BJ (cell line): ENCODE results near the gene KIAA0825. TPM values are rescaled to one million over a fixed set of nuclear protein-coding genes. Genes with fewer than 3 reads are reported as not detected.

ENCODE experiments used
- CTCF ChIA-PET: fragments of 350-600 bp; formaldehyde crosslinking; extraction: SDS; loops from one replicate; lab custom pipeline; 2021; ENCODE audit warnings: antibody characterized with exemption, inconsistent platforms; lab: Yijun Ruan, JAX
- POLR2A ChIA-PET: fragments of 300-600 bp; sonication (Branson Sonifier 250); formaldehyde crosslinking; extraction: SDS; loops from one replicate; lab custom pipeline; 2021; ENCODE audit warnings: antibody characterized with exemption; lab: Charles Lee
- DNase-seq: peaks from one replicate; pipeline ENCODE4 v3.0.0-alpha.2; 2011; ENCODE audit warnings: low read depth
- H3K27me3 ChIP-seq: 2 replicates; pipeline ENCODE4 v1.6.0; 2011; ENCODE audit warnings: low read length; ENCODE audit not compliant: control insufficient read depth, insufficient read depth
- H3K36me3 ChIP-seq: 2 replicates; pipeline ENCODE4 v1.5.1; 2011; ENCODE audit warnings: low read length; ENCODE audit not compliant: control insufficient read depth, insufficient read depth
- H3K4me3 ChIP-seq: 2 replicates; pipeline ENCODE4 v1.5.1; 2011; ENCODE audit warnings: low read depth, mild to moderate bottlenecking, control low read depth, low read length
- CTCF ChIP-seq: IDR thresholded peaks from 2 replicates; pipeline ENCODE4 v1.5.1; 2011; ENCODE audit warnings: low read depth, mild to moderate bottlenecking, control low read depth, inconsistent platforms, low read length, moderate library complexity; ENCODE audit not compliant: insufficient read depth
- polyA plus RNA-seq: library from polyadenylated mRNA; depleted of rRNA; stranded (reverse); fragments of >200 nt; gene quantifications from 2 replicates; pipeline ENCODE4 v1.2.3, GENCODE V29; 2011

Gene KIAA0825
- polyA plus RNA-seq, 1 experiment: 0.69 TPM

DNA sequence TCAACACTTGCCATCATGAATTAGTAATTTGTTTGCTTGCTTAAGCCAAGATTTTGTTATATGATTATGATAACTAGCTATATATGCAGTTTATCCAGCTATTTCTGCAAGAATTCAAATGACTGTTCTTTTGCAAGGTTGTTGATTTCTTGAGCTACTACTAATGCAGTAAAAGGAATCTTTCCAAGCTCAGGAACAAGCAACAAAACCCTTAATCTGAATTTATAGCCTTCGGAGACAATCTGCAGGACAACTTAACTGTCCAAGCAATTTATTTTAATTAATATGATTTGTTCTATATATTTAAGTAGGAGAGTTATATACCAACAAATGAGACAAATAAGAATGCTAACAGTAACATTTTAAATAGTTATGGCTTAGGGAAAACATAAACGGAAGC is 450.3 kb downstream of the KIAA0825 start:
- no peak for TF ChIP-seq CTCF
- Histone ChIP-seq H3K4me3 (no peak overlapping the region), H3K27me3 (no peaks in the 10 kb centered on the region), H3K36me3 (no peaks in the 10 kb centered on the region)
- POLR2A ChIA-PET: no interaction called here
- CTCF ChIA-PET: no interaction called here
- no peak for DNase-seq

GRCh38 chr5:94161801-94162200 is 456.6 kb downstream of the KIAA0825 start:
- ChIA-PET CTCF (no interaction called here), POLR2A (no interaction called here)
- no peak for DNase-seq
- H3K36me3 ChIP-seq: no peaks in the 10 kb centered on the region
- no peak for TF ChIP-seq CTCF
- no peaks in the 10 kb centered on the region for H3K27me3 ChIP-seq
- no peak overlapping the region for H3K4me3 ChIP-seq

GRCh38 chr5:94159144-94159543 is 459.3 kb downstream of the KIAA0825 start:
- TF ChIP-seq CTCF: no peak
- no peak for DNase-seq
- H3K27me3 ChIP-seq: no peaks in the 10 kb centered on the region
- ChIA-PET POLR2A (no interaction called here), CTCF (no interaction called here)
- H3K36me3 ChIP-seq: no peaks in the 10 kb centered on the region
- no peak overlapping the region for H3K4me3 ChIP-seq

- Histone ChIP-seq H3K27me3 (no peaks in the 10 kb centered on the region), H3K36me3 (no peaks in the 10 kb centered on the region), H3K4me3 (no peak overlapping the region)
- ChIA-PET CTCF (no interaction called here), POLR2A (no interaction called here)
- DNase-seq: no peak
- TF ChIP-seq CTCF: no peak
Observed at GRCh38 chr5:94157704-94158539, 460.5 kb downstream of the KIAA0825 start.

DNA sequence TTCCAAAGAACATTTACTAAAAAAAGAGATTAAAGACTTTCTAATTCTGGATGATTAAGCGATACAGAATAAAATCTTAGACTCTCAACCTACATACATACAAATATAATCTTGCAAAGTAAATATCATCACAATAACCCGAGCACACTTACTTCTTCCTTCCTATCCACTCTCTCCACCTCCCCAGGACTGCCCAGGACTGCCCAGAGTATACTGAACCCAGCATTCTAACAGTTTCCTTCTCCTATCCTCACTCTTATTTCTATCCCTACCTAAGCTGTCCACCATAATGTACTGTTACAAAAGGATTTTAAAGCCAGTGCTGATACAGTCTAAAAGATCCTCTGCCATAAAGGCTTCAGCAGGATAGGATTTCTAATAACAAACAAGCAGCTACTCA is 463.7 kb downstream of the KIAA0825 start:
- Histone ChIP-seq H3K36me3 (no peaks in the 10 kb centered on the region), H3K27me3 (no peaks in the 10 kb centered on the region), H3K4me3 (no peak overlapping the region)
- DNase-seq: no peak
- POLR2A ChIA-PET: no interaction called here
- CTCF ChIA-PET: no interaction called here
- no peak for TF ChIP-seq CTCF
